ENCODE measurements around the gene HP1BP3.

- TF ChIP-seq POLR2AphosphoS5 (IDR thresholded peaks at IDR 0.05), result no peak
- TF ChIP-seq, protein P1, sequence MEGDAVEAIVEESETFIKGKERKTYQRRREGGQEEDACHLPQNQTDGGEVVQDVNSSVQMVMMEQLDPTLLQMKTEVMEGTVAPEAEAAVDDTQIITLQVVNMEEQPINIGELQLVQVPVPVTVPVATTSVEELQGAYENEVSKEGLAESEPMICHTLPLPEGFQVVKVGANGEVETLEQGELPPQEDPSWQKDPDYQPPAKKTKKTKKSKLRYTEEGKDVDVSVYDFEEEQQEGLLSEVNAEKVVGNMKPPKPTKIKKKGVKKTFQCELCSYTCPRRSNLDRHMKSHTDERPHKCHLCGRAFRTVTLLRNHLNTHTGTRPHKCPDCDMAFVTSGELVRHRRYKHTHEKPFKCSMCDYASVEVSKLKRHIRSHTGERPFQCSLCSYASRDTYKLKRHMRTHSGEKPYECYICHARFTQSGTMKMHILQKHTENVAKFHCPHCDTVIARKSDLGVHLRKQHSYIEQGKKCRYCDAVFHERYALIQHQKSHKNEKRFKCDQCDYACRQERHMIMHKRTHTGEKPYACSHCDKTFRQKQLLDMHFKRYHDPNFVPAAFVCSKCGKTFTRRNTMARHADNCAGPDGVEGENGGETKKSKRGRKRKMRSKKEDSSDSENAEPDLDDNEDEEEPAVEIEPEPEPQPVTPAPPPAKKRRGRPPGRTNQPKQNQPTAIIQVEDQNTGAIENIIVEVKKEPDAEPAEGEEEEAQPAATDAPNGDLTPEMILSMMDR (IDR thresholded peaks at IDR 0.05; ENCODE audit: poor library complexity, severe bottlenecking), result no peak
- TF ChIP-seq, protein P2, sequence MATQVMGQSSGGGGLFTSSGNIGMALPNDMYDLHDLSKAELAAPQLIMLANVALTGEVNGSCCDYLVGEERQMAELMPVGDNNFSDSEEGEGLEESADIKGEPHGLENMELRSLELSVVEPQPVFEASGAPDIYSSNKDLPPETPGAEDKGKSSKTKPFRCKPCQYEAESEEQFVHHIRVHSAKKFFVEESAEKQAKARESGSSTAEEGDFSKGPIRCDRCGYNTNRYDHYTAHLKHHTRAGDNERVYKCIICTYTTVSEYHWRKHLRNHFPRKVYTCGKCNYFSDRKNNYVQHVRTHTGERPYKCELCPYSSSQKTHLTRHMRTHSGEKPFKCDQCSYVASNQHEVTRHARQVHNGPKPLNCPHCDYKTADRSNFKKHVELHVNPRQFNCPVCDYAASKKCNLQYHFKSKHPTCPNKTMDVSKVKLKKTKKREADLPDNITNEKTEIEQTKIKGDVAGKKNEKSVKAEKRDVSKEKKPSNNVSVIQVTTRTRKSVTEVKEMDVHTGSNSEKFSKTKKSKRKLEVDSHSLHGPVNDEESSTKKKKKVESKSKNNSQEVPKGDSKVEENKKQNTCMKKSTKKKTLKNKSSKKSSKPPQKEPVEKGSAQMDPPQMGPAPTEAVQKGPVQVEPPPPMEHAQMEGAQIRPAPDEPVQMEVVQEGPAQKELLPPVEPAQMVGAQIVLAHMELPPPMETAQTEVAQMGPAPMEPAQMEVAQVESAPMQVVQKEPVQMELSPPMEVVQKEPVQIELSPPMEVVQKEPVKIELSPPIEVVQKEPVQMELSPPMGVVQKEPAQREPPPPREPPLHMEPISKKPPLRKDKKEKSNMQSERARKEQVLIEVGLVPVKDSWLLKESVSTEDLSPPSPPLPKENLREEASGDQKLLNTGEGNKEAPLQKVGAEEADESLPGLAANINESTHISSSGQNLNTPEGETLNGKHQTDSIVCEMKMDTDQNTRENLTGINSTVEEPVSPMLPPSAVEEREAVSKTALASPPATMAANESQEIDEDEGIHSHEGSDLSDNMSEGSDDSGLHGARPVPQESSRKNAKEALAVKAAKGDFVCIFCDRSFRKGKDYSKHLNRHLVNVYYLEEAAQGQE (IDR thresholded peaks at IDR 0.05; ENCODE audit: borderline replicate concordance), result no peak
- TF ChIP-seq EZH2 (IDR thresholded peaks at IDR 0.05; ENCODE audit: borderline replicate concordance, insufficient read depth, low read length, poor library complexity, severe bottlenecking), result no peak
- no peak for TF ChIP-seq TAF1 (IDR thresholded peaks at IDR 0.05; ENCODE audit: low read depth)
- no peak for TF ChIP-seq RAD21 (conservative IDR thresholded peaks at IDR 0.05)
- no peak for TF ChIP-seq SMC3 (conservative IDR thresholded peaks at IDR 0.05; ENCODE audit: poor library complexity)
Observed at GRCh38 chr1:20739225-20739624, 47.9 kb downstream of the HP1BP3 start.
